NCI-H128 (cell line): Measurements from ENCODE around the gene TRIM27.
"Not testable (repeated sequence)": the region's sequence is repeated elsewhere in the genome, so short reads cannot be mapped to it uniquely, and the experiment has no call there.

Experiments
- DNase-seq: peaks from one replicate; lab custom pipeline; 2025; ENCODE audit not compliant: unreplicated experiment; lab: John Stamatoyannopoulos, UW

The TRIM27 gene

DNA sequence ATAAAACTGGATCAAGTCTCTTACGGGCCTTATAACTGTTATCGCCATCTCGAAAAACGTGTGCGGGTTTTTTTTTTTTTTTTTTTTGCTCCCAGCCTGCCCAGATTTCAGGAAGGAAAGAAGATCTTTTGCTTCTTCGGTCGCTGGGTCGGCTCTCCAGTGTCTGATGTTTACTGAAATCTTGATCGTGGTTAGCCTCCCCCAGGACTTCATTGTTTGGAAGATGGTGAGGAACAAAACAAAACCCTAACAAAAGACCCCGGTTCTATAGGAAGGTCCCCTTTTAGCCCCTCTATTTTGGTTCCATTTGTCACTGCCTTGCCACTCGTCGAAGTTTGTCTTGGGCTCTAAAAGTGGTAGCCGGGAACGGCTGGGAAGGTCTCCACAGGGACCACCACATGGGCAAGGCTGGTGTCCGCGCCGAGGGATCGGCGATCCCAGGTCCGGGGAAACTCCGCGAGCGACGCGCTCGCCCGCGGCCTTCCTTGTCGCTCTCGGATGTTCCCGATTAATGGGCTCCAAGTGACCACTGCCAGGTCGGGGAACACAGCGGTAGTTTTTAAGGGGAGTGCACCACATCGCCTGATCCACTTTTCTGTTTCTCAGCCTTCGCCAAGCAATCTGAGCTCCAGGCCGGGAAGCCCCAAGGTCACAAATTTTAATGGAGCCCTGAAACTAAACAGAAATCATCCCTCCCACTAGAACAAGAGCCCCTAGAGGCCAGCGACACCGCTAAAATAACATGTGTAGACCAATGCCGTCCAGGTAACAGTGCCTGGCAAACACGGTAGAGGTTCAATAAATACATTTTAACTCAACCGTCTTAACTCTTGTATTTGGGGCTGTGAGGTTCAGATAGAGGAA, 27.0 kb downstream of the TRIM27 start:
- DNase-seq = peak; percentile 26

GRCh38 chr6:28895131-28895812, 28.5 kb downstream of the TRIM27 start:
- DNase-seq = peak; percentile 87

GRCh38 chr6:28893172-28893799, 30.5 kb downstream of the TRIM27 start:
- no peak for DNase-seq

DNA sequence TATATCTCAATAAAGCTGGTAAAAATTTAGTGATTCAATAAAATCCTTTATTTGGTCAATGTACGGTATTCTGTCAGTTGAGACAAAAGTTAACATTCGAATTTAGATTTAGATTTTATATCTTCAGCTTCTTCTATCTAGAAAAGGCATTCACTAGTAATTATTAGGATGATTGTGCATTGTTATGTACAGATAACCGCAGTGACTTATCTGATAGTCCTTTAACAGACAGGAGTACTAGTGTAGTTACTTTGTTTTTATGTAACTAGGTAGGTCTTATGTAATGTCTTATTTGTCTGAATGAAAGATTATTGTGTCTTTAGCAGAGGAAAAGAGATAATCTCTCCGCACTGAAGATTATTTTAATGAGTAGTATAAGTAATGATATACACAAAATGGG, 31.3 kb downstream of the TRIM27 start:
- no peak for DNase-seq

GRCh38 chr6:28887796-28888496, 35.8 kb downstream of the TRIM27 start:
- DNase-seq = no peak

GRCh38 chr6:28886079-28886439, 37.7 kb downstream of the TRIM27 start:
- DNase-seq = no peak

DNA sequence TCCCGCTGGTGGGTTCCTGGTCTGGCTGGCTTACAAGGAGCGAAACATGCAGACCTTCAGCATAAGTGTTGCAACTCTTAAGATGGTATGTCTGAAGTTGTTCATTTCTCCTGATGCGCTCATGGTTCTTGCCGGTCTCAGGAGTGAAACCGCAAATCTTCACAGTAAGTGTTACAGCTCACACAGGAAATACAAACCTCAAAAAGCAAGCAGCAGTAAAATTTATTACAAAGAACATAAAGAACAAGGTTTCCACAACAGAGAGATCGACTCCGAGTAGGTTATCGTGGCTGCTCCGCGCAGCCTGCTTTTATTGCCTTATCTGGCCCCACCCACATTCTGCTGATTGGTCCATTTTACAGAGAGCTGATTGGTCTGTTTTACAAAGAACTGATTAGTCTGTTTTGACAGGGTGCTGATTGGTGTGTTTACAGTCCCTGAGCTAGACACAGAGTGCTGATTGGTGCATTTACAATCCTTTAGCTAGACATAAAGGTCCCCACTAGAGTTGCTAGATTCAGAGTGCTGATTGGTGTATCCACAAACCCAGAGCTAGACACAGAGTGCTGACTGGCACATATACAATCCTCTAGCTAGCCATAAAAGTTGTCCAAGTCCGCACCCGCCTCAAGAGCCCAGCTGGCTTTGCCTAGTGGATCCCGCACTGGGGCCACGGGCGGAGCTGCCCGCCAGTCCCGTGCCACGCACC, 39.2 kb downstream of the TRIM27 start:
- DNase-seq = no peak

GRCh38 chr6:28880894-28881780, 42.6 kb downstream of the TRIM27 start:
- DNase-seq = peak; percentile 42

DNA sequence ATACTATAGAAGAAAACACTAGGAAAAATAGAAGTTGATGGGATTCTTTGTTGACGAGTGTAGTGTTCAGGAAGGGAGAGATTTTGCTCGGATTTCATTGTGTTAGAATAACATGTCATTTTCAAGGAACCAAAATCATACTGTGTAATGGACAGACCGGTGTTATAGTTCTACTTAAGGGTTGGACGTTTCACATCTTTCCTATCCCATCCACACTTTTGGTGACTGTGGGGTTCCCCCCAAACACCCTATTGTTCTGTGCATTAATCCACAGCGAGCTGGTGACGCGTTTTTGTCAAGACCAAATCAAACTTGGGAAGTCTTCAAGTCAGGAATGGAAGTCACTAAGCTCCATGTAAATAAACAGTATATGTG, 43.3 kb downstream of the TRIM27 start:
- DNase-seq = no peak

GRCh38 chr6:28876710-28877109, 47.1 kb downstream of the TRIM27 start:
- no peak for DNase-seq

DNA sequence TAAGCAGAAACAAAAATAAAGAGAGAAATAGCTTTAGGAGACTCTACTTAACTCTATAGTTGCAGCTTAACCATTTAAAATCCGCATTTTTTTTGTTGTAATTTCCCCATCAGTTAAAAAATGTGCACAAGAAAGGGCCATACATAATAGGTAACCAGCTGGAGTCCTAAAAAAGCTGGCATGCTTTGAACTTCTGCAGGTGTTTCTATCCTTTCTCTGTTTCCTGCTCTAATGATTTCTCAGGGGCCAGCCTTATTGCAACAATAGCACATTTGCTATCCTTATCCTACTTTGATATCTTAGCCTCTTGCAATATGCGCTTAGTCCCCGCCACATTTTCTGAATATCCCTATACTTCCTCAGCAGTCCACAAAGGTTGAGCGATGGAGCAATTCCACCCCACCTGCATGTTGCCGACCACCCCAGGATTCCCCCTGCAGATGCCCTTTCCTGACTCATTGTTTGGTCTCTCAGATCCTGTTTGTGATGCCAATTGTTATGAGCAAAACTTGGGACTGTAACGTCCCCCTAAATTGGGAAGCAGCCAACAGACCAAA, 48.5 kb downstream of the TRIM27 start:
- DNase-seq = no peak

DNA sequence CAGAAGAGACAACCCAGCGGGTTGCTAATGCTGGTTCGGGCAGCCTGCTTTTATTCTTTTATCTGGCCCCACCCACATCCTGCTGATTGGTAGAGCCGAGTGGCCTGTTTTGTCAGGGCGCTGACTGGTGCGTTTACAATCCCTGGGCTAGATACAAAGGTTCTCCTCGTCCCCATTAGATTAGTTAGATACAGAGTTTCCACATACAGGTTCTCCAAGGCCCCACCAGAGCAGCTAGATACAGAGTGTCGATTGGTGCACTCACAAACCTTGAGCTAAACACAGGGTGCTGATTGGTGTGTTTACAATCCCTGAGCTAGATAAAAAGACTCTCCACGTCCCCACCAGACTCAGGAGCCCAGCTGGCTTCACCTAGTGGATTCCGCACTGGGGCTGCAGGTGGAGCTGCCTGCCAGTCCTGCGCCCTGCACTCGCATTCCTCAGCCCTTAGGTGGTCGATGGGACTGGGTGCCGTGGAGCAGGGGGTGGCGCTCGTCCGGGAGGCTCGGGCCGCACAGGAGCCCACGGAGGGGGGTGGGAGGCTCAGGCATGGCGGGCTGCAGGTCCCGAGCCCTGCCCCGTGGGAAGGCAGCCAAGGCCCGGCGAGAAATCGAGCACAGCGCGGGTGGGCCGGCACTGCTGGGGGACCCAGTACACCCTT, 51.5 kb downstream of the TRIM27 start:
- not testable (repeated sequence) for DNase-seq

DNA sequence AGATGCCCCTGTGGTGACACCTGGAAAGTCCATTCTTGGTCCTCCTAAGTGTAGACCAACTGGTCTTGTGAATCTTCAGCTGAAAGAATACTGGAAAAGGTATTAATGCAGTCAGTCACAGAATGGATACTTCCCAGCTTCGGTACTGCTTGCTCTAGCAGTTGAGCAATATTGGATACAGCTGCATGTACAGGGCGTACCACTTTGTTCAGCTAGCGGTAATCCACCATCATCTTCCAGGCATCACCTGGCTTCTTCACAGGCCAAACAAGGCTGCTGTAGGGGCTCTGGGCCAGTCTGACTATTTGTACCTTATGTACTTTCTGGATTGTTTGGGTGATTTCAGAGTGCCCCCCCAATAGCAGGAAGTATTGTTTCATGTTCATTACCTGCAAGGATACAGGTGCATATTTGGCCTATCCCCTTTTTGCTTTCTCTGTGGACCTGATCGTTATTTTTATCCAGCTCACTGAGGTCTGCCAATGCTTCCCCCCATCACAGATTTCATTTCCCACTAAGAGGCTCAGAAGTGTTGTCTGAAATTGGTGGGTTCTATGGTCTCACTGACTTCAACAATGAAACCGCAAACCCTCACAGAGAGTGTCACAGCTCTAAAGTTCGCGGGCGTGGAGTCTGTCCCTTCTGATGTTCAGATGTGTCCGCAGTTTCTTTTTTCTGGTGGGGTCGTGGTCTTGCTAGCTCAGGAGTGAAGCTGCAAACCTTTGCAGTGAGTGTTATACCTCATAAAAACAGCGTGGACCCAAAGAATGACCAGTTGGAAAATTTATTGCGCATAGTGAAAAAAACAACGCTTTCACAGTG, 52.2 kb downstream of the TRIM27 start:
- no peak for DNase-seq

GRCh38 chr6:28868873-28869272, 54.9 kb downstream of the TRIM27 start:
- DNase-seq = no peak

DNA sequence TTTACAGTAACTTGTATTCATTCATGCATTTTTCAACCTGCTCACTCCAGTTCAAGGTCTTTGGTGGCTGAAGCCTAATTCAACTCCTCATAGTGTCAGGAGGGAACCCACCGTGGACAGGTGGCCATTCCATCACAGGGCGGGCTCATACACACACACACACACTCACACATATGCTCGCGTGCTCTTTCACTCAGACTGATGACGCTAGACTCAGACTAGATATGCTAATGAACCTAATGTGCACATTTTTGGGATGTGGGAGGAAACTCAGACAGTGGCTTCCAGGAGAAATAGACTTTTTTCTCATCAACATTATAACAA, 56.7 kb downstream of the TRIM27 start:
- DNase-seq = no peak

GRCh38 chr6:28866205-28867085, 57.3 kb downstream of the TRIM27 start:
- DNase-seq = peak; percentile 3
